Measurements from ENCODE around the gene DLG2.

GRCh38 chr11:83862033-83862432 is 1765.1 kb downstream of the DLG2 start:
- no peak for TF ChIP-seq EZH2phosphoT487 (IDR thresholded peaks at IDR 0.05; ENCODE audit: borderline replicate concordance, low read length)
- TF ChIP-seq CTCF (IDR thresholded peaks at IDR 0.05; ENCODE audit: low read depth, low read length, poor library complexity, severe bottlenecking): no peak

All from DOHH2 (cell line).